ENCODE data around the gene NCOA3. TPM values are rescaled to one million over a fixed set of nuclear protein-coding genes. Genes with fewer than 3 reads are reported as not detected.
"Not testable (repeated sequence)": the region's sequence is repeated elsewhere in the genome, so short reads cannot be mapped to it uniquely, and the experiment has no call there.

The NCOA3 gene
- total RNA-seq, 3 donors from 2014 or later = 40.6 to 57.1 (median 45.1) TPM

- Histone ChIP-seq H3K36me3 (no peaks in the 10 kb centered on the region), H3K27me3 (no peaks in the 10 kb centered on the region), H3K9me3 (no peaks in the 10 kb centered on the region), H3K27ac (no peak overlapping the region), H3K4me1 (no peaks in the 10 kb centered on the region), H3K4me3 (no peak overlapping the region)
- DNase-seq (ENCODE audit: low spot score in 2 of 2) = no peak
- intact Hi-C loops (cut with DNase I; ENCODE audit: low total_unique reads) = no loop called here
- no peak for TF ChIP-seq POLR2AphosphoS5 (IDR thresholded peaks at IDR 0.05)
- TF ChIP-seq POLR2A (IDR thresholded peaks at IDR 0.05) = no peak
- TF ChIP-seq CTCF (IDR thresholded peaks at IDR 0.05) = no peak
These were observed 51.3 kb downstream of the NCOA3 start for GRCh38 chr20:47552996-47553395.

- H3K4me3 ChIP-seq; DNase-seq (ENCODE audit: low spot score in 2 of 2); intact Hi-C loops (cut with DNase I; ENCODE audit: low total_unique reads); H3K9me3 ChIP-seq; H3K36me3 ChIP-seq; H3K27me3 ChIP-seq; H3K27ac ChIP-seq; H3K4me1 ChIP-seq: not testable (repeated sequence)
These were observed 52.0 kb downstream of the NCOA3 start for GRCh38 chr20:47553594-47554235.

GRCh38 chr20:47554283-47554682 lies 52.6 kb downstream of the NCOA3 start:
- H3K36me3 ChIP-seq; H3K27me3 ChIP-seq; H3K4me1 ChIP-seq; H3K4me3 ChIP-seq; intact Hi-C loops (cut with DNase I; ENCODE audit: low total_unique reads); DNase-seq (ENCODE audit: low spot score in 2 of 2); H3K27ac ChIP-seq; H3K9me3 ChIP-seq: not testable (repeated sequence)

GRCh38 chr20:47557218-47557617 lies 55.5 kb downstream of the NCOA3 start:
- Histone ChIP-seq H3K27ac (no peak overlapping the region), H3K27me3 (no peaks in the 10 kb centered on the region), H3K9me3 (no peaks in the 10 kb centered on the region), H3K4me3 (no peak overlapping the region), H3K36me3 (no peaks in the 10 kb centered on the region), H3K4me1 (no peaks in the 10 kb centered on the region)
- intact Hi-C loops (cut with DNase I; ENCODE audit: low total_unique reads) = no loop called here
- no peak for DNase-seq (ENCODE audit: low spot score in 2 of 2)
- TF ChIP-seq POLR2A (IDR thresholded peaks at IDR 0.05) = no peak
- no peak for TF ChIP-seq POLR2AphosphoS5 (IDR thresholded peaks at IDR 0.05)

GRCh38 chr20:47557791-47558190 lies 56.1 kb downstream of the NCOA3 start:
- no peak overlapping the region for H3K4me3 ChIP-seq
- no peaks in the 10 kb centered on the region for H3K9me3 ChIP-seq
- TF ChIP-seq POLR2AphosphoS5 (IDR thresholded peaks at IDR 0.05) (no peak), POLR2A (IDR thresholded peaks at IDR 0.05) (no peak), CTCF (IDR thresholded peaks at IDR 0.05) (no peak)
- DNase-seq (ENCODE audit: low spot score in 2 of 2) = no peak
- no peaks in the 10 kb centered on the region for H3K36me3 ChIP-seq
- intact Hi-C loops (cut with DNase I; ENCODE audit: low total_unique reads) = no loop called here
- no peaks in the 10 kb centered on the region for H3K27me3 ChIP-seq
- no peaks in the 10 kb centered on the region for H3K4me1 ChIP-seq
- H3K27ac ChIP-seq = no peak overlapping the region

GRCh38 chr20:47558295-47559066 lies 56.8 kb downstream of the NCOA3 start:
- Histone ChIP-seq H3K4me3 (no peak overlapping the region), H3K36me3 (no peaks in the 10 kb centered on the region), H3K27me3 (no peaks in the 10 kb centered on the region), H3K4me1 (no peaks in the 10 kb centered on the region), H3K9me3 (no peaks in the 10 kb centered on the region), H3K27ac (no peak overlapping the region)
- DNase-seq (ENCODE audit: low spot score in 2 of 2) = no peak
- intact Hi-C loops (cut with DNase I; ENCODE audit: low total_unique reads) = no loop called here
- TF ChIP-seq POLR2AphosphoS5 (IDR thresholded peaks at IDR 0.05) (no peak), POLR2A (IDR thresholded peaks at IDR 0.05) (no peak)

GRCh38 chr20:47559141-47559540 lies 57.5 kb downstream of the NCOA3 start:
- Histone ChIP-seq H3K36me3 (no peaks in the 10 kb centered on the region), H3K4me3 (no peak overlapping the region), H3K27ac (peak overlapping the region in 1 of 2 donors; percentile 23), H3K9me3 (no peaks in the 10 kb centered on the region), H3K27me3 (no peaks in the 10 kb centered on the region), H3K4me1 (no peaks in the 10 kb centered on the region)
- intact Hi-C loops (cut with DNase I; ENCODE audit: low total_unique reads) = no loop called here
- DNase-seq (ENCODE audit: low spot score in 2 of 2) = no peak
- TF ChIP-seq POLR2AphosphoS5 (IDR thresholded peaks at IDR 0.05) (no peak), CTCF (IDR thresholded peaks at IDR 0.05) (no peak), POLR2A (IDR thresholded peaks at IDR 0.05) (no peak)
